RWPE2 (cell line): Measurements from ENCODE around the gene PLEKHM3.

Experiments
- ATAC-seq: fragments of 200-7000 bp; cut with Tn5 transposase; 3 replicates; pipeline ENCODE4 v1.9.1; 2021; ENCODE audit warnings: low read depth
- DNase-seq: peaks from one replicate; pipeline ENCODE4 v3.0.0-alpha.2; 2020; ENCODE audit warnings: low spot score
- H3K27ac ChIP-seq: fragments of 450-650 bp; 2 replicates; pipeline ENCODE4 v1.5.1; 2017; ENCODE audit warnings: mild to moderate bottlenecking; ENCODE audit not compliant: poor library complexity, severe bottlenecking
- H3K27me3 ChIP-seq: fragments of 250-450 bp; sonication (Bioruptor Pico); 2 replicates; pipeline ENCODE4 v1.5.1; 2021; ENCODE audit warnings: mild to moderate bottlenecking, moderate library complexity; ENCODE audit not compliant: insufficient read depth, poor library complexity, severe bottlenecking
- H3K36me3 ChIP-seq: fragments of 250-450 bp; sonication (Bioruptor Pico); 2 replicates; pipeline ENCODE4 v1.5.1; 2020; ENCODE audit warnings: low read depth, mild to moderate bottlenecking, moderate library complexity
- H3K4me1 ChIP-seq: fragments of 250-450 bp; sonication (Bioruptor Pico); 2 replicates; pipeline ENCODE4 v1.5.1; 2021; ENCODE audit warnings: mild to moderate bottlenecking, moderate library complexity; ENCODE audit not compliant: insufficient read depth, poor library complexity, severe bottlenecking
- H3K4me3 ChIP-seq: fragments of 250-450 bp; sonication (Bioruptor Pico); 2 replicates; pipeline ENCODE4 v1.5.1; 2021; ENCODE audit warnings: mild to moderate bottlenecking, moderate library complexity; ENCODE audit not compliant: severe bottlenecking
- H3K9me3 ChIP-seq: fragments of 250-450 bp; sonication (Bioruptor Pico); 2 replicates; pipeline ENCODE4 v1.5.1; 2021; ENCODE audit warnings: mild to moderate bottlenecking, moderate library complexity; ENCODE audit not compliant: severe bottlenecking
- TF ChIP-seq, protein P1 (sequence below): fragments of 450-650 bp; IDR thresholded peaks from one replicate; pipeline ENCODE4 v1.5.1; 2017; ENCODE audit warnings: mild to moderate bottlenecking, moderate library complexity; ENCODE audit not compliant: poor library complexity, severe bottlenecking

The PLEKHM3 gene

DNA sequence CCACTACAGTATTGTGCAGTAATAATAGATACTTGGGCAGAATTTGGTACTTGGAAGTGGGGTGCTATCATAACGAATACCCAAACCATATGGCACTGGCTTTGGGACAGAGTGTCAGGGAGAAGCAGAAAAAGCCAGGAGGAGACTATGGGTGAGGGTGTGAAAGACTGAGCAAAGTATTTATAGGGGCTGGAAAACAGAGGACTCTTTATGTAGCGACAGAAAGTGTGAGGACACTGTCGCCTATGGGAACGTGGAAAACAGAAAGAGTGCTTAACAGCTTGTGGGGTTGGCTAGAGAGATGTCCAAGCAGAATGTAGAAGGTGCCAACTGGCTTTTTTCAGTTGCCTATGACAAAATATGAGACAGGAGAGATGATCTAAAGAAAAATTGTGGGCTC, 40.7 kb upstream of the PLEKHM3 start:
- Histone ChIP-seq H3K27ac (no peak overlapping the region), H3K4me1 (no peaks in the 10 kb centered on the region), H3K27me3 (no peaks in the 10 kb centered on the region), H3K4me3 (no peak overlapping the region), H3K9me3 (no peaks in the 10 kb centered on the region), H3K36me3 (no peaks in the 10 kb centered on the region)
- TF ChIP-seq, protein P1, sequence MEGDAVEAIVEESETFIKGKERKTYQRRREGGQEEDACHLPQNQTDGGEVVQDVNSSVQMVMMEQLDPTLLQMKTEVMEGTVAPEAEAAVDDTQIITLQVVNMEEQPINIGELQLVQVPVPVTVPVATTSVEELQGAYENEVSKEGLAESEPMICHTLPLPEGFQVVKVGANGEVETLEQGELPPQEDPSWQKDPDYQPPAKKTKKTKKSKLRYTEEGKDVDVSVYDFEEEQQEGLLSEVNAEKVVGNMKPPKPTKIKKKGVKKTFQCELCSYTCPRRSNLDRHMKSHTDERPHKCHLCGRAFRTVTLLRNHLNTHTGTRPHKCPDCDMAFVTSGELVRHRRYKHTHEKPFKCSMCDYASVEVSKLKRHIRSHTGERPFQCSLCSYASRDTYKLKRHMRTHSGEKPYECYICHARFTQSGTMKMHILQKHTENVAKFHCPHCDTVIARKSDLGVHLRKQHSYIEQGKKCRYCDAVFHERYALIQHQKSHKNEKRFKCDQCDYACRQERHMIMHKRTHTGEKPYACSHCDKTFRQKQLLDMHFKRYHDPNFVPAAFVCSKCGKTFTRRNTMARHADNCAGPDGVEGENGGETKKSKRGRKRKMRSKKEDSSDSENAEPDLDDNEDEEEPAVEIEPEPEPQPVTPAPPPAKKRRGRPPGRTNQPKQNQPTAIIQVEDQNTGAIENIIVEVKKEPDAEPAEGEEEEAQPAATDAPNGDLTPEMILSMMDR: no peak
- no peak for DNase-seq
- no peak for ATAC-seq

DNA sequence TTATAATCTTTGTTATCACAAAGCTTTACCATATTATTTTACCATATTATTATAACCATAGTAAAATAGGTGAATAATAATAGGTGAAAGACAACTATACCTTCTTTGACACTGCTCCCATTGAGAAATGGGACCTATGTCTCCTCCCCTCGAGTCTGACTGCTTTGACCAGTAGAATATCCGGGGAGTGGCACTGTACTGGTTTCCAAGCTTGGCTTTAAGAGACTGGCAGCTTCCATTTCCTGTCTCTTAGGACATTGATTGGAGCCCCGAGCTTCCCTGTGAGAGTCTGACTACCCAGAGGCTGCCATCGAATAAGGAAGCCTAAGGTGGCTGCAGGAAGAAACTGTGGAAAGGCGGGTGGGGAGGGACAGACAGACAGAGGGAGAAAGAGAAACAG, 40.1 kb upstream of the PLEKHM3 start:
- Histone ChIP-seq H3K27ac (no peak overlapping the region), H3K9me3 (no peaks in the 10 kb centered on the region), H3K4me3 (no peak overlapping the region), H3K4me1 (no peaks in the 10 kb centered on the region), H3K27me3 (no peaks in the 10 kb centered on the region), H3K36me3 (no peaks in the 10 kb centered on the region)
- no peak for ATAC-seq
- no peak for DNase-seq
- TF ChIP-seq, protein P1: no peak

DNA sequence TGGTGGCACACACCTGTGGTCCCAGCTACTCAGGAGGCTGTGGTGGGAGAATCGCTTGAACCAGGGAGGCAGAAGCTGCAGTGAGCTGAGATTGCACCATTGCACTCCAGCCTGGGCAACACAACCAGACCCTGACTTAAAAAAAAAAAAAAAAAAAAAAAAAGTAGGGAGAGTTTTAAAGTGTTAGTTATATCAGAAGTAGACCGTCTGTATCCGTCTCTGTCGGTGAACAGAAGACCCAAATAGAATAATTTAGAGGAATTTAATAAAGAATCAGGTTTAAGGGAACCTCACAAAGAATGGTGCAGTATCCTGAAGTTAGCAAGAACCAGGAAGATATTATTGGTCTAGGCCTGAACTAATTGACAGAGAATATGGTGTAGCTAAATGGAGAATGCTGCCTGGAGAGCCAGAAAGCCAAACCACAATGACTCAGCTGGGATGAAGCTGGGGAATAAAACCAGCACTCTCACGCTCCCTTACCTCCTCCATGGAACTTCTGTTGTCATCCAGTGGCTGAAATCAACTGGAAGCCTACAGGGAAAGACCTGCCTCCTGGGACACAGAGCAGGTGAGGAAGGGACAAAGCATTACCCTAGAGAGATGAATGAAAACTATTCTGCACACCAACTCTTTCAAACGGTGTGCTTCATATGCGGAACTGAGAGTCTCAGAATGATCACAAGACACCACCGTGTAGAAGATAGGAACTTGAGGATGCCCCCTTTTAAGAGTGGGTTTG, 39.1 kb upstream of the PLEKHM3 start:
- Histone ChIP-seq H3K36me3 (no peaks in the 10 kb centered on the region), H3K9me3 (no peaks in the 10 kb centered on the region), H3K4me1 (no peaks in the 10 kb centered on the region), H3K27ac (no peak overlapping the region), H3K27me3 (no peaks in the 10 kb centered on the region), H3K4me3 (no peak overlapping the region)
- DNase-seq (no peak), ATAC-seq (peak; percentile 77)
- TF ChIP-seq, protein P1: no peak

DNA sequence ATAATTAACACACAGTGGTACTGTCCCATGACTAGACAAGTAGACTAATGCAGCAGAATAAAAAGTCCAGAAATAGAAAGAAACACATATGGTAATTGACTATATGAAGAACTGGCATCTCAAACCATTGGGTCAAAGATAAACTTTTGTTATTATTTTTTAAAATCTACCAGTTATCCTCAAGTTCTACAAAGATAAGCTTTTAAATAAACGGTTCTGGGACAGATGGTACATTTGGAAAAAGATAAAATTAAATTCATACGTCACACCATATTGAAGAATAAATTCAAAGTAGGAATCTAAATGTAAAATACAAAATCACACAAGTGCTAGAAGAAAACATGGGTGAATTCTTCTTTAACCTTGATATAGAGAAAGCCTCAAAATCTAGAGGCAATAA, 37.6 kb upstream of the PLEKHM3 start:
- H3K27me3 ChIP-seq: no peaks in the 10 kb centered on the region
- ATAC-seq (no peak), DNase-seq (no peak)
- no peaks in the 10 kb centered on the region for H3K4me1 ChIP-seq
- no peaks in the 10 kb centered on the region for H3K36me3 ChIP-seq
- no peak overlapping the region for H3K27ac ChIP-seq
- H3K9me3 ChIP-seq: no peaks in the 10 kb centered on the region
- no peak overlapping the region for H3K4me3 ChIP-seq
- TF ChIP-seq, protein P1: no peak

DNA sequence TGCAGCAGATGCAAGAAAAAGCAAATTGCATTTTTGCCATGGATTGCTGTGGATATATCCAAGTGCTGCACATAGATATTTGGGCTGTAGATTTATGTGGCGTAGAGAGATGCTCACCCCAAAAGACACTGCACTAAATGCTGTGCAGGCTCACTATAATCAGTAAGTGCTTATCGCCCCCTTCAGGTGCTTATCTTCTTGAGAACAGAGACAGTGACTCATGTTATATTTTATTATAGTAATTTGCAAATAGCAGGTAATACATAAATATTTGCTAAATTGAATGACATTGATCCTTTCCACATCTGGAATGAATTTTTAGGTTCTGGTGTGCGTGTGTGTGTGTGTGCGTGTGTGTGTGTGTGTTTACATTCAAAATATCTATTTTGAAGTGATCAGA, 36.8 kb upstream of the PLEKHM3 start:
- Histone ChIP-seq H3K27ac (no peak overlapping the region), H3K27me3 (no peaks in the 10 kb centered on the region), H3K4me1 (no peaks in the 10 kb centered on the region), H3K4me3 (no peak overlapping the region), H3K9me3 (no peaks in the 10 kb centered on the region), H3K36me3 (no peaks in the 10 kb centered on the region)
- TF ChIP-seq, protein P1: peak; percentile 35
- ATAC-seq (no peak), DNase-seq (no peak)
